HG03045 (cell line): ENCODE results near the gene NMNAT2.
"Not testable (repeated sequence)": the region's sequence is repeated elsewhere in the genome, so short reads cannot be mapped to it uniquely, and the experiment has no call there.

Experiments used
- ATAC-seq: cut with Tn5 transposase; IDR thresholded peaks from one replicate; pipeline ENCODE4 v1.9.1; 2021; ENCODE audit warnings: mild to moderate bottlenecking, moderate library complexity; ENCODE audit not compliant: unreplicated experiment

The NMNAT2 gene

GRCh38 chr1:183419399-183419798 is 1.2 kb upstream of the NMNAT2 start:
- no peak for ATAC-seq

GRCh38 chr1:183418696-183419095 is 516 bp upstream of the NMNAT2 start:
- no peak for ATAC-seq

GRCh38 chr1:183416850-183417771 is 1.1 kb downstream of the NMNAT2 start:
- no peak for ATAC-seq

- no peak for ATAC-seq
These were observed 3.8 kb downstream of the NMNAT2 start for GRCh38 chr1:183414365-183414764.

GRCh38 chr1:183411091-183411490 is 7.1 kb downstream of the NMNAT2 start:
- ATAC-seq: no peak

- ATAC-seq: no peak
These were observed 10.2 kb downstream of the NMNAT2 start for GRCh38 chr1:183407961-183408360.

GRCh38 chr1:183407474-183407873 is 10.7 kb downstream of the NMNAT2 start:
- ATAC-seq: no peak

GRCh38 chr1:183404476-183404875 is 13.7 kb downstream of the NMNAT2 start:
- ATAC-seq: no peak

GRCh38 chr1:183403498-183403897 is 14.7 kb downstream of the NMNAT2 start:
- ATAC-seq: no peak

GRCh38 chr1:183401565-183401964 is 16.6 kb downstream of the NMNAT2 start:
- not testable (repeated sequence) for ATAC-seq

GRCh38 chr1:183394435-183394834 is 23.7 kb downstream of the NMNAT2 start:
- ATAC-seq: no peak

- ATAC-seq: no peak
These were observed 26.3 kb downstream of the NMNAT2 start for GRCh38 chr1:183391863-183392262.

- no peak for ATAC-seq
These were observed 27.6 kb downstream of the NMNAT2 start for GRCh38 chr1:183390561-183390960.

- no peak for ATAC-seq
These were observed 29.4 kb downstream of the NMNAT2 start for GRCh38 chr1:183388735-183389134.

GRCh38 chr1:183385340-183386144 is 32.6 kb downstream of the NMNAT2 start:
- no peak for ATAC-seq

- no peak for ATAC-seq
These were observed 38.2 kb downstream of the NMNAT2 start for GRCh38 chr1:183379951-183380350.

- no peak for ATAC-seq
These were observed 42.8 kb downstream of the NMNAT2 start for GRCh38 chr1:183375381-183375780.

GRCh38 chr1:183374825-183375224 is 43.4 kb downstream of the NMNAT2 start:
- ATAC-seq: no peak

- ATAC-seq: no peak
These were observed 45.5 kb downstream of the NMNAT2 start for GRCh38 chr1:183372586-183373230.

GRCh38 chr1:183370399-183371058 is 47.7 kb downstream of the NMNAT2 start:
- ATAC-seq: no peak
